Stimulated activated CD8-positive, alpha-beta memory T cell treated with anti-CD3 and anti-CD28 coated beads, Interleukin-2, amount 100 ng/mL, for 1 hour (primary cell): ENCODE measurements around the gene DOCK7.
"Not testable (repeated sequence)": the region's sequence is repeated elsewhere in the genome, so short reads cannot be mapped to it uniquely, and the experiment has no call there.

ENCODE experiments used
- DNase-seq, 2 donors: peaks; one replicate each; pipeline ENCODE4 v3.0.0-alpha.2; 2020; ENCODE audit warnings: low read depth in 2 of 2

DOCK7 gene, protein sequence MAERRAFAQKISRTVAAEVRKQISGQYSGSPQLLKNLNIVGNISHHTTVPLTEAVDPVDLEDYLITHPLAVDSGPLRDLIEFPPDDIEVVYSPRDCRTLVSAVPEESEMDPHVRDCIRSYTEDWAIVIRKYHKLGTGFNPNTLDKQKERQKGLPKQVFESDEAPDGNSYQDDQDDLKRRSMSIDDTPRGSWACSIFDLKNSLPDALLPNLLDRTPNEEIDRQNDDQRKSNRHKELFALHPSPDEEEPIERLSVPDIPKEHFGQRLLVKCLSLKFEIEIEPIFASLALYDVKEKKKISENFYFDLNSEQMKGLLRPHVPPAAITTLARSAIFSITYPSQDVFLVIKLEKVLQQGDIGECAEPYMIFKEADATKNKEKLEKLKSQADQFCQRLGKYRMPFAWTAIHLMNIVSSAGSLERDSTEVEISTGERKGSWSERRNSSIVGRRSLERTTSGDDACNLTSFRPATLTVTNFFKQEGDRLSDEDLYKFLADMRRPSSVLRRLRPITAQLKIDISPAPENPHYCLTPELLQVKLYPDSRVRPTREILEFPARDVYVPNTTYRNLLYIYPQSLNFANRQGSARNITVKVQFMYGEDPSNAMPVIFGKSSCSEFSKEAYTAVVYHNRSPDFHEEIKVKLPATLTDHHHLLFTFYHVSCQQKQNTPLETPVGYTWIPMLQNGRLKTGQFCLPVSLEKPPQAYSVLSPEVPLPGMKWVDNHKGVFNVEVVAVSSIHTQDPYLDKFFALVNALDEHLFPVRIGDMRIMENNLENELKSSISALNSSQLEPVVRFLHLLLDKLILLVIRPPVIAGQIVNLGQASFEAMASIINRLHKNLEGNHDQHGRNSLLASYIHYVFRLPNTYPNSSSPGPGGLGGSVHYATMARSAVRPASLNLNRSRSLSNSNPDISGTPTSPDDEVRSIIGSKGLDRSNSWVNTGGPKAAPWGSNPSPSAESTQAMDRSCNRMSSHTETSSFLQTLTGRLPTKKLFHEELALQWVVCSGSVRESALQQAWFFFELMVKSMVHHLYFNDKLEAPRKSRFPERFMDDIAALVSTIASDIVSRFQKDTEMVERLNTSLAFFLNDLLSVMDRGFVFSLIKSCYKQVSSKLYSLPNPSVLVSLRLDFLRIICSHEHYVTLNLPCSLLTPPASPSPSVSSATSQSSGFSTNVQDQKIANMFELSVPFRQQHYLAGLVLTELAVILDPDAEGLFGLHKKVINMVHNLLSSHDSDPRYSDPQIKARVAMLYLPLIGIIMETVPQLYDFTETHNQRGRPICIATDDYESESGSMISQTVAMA (N-terminal part only)

DNA sequence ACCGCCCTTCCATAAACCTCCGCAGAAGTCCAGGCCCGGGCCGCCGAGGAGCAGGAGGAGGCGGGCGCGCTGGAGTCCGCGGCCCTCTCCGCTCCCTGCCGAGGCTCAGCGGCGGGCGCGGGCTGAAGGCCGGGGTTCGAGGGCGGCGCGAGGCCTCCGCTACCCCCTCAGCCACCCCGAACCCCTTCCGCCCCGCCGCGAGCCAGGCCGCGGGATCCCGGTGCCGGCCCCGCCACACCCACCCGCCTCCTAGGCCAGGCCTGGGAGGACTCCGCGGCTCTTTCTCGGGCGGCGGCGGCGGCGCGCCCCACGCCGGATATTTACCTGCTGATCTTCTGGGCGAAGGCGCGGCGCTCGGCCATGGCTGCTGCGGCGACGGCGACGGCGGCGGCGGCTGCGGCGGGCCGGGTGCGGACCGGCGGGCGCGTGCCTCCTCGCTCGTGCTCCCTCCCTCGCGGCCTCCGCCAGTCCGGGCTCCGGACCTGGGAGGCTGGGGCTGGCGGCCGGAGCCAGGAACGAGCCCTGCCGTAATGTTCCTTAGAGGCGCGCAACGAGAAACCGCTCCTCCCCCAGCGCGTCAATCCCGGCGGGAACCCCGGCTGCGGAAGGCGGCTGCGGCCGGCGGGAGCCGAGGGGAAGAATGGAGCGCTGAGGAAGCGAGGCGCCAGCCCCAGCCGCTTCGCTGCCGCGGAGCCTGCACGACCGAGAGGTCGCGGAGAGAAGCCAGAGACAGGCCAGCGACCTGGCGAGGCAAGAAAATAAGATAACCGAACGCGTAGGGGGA, at the start of gene DOCK7:
Gene DOCK7, minus strand, starts transcription at position 484 of the 784 bp plus-strand sequence. Its CDS starts 122 bp downstream, at position 362.
- peak in 1 of 2 donors; percentile 18 for DNase-seq

DNA sequence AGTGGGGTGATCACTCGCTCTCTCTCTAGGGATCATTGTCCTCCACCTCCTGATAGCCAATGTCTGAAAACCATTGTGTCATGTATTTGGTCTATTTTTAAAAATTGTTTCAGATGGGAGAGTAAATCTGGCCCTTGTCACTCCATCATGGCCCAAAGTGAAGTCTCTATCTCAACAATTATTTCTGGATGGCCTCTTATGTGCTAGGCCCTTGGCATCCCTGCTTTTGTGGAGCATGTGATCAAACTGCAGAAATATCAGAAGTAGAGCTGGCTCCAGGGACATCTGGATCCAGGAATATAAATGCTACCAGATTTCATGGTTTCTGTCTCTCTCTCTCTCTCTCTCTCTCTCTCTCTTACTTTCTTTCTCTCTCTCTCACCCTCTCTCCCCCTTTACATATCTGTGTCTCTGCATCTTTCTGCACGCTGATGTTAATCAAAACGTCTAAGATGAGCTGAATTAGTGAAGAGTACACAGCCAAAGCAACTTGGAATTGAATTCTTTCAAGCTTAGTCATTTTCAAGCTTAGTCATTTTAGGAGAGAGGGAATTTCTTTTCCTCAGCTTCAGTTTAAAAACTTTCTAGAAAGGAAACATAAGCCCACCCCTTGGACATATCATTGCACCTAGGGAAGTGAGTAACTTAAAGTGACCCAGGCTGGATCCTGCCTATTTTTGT, 47.4 kb upstream of the DOCK7 start:
- no peak for DNase-seq

DNA sequence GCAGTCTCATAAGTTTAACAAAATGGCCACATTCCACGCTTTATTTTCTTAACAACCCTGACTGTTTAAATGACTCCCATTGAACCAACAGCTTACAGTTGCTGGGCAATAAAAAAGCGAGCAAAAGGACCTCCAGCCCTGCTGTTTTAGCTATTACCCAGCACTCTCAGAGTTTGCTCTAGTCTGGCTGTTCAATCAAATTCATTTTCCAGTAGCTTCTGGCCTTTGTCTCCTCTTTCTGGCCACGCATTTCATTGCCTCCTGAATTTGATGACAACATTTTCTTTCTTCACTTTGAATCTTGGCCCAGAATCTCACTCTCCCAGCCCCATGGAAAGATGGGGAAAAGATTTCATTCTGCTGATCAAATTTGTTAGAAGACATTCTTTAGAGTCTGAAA, 44.1 kb upstream of the DOCK7 start:
- no peak for DNase-seq

DNA sequence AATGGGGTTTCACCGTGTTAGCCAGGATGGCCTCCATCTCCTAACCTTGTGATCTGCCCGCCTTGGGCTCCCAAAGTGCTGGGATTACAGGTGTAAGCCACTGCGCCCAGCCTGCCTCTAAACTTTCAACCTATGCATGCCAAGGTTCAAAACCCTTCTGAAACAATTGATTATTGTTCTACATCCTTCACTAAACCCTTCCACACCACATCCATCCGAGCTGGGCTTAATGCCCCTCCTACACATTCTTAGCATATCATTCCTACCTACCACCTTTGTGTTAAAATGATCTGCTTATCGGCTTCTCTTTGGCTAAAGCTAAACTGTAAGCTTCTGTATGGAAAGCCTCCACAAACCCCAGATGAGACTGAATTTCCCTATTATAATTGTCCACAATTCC, 40.8 kb upstream of the DOCK7 start:
- DNase-seq = no peak

DNA sequence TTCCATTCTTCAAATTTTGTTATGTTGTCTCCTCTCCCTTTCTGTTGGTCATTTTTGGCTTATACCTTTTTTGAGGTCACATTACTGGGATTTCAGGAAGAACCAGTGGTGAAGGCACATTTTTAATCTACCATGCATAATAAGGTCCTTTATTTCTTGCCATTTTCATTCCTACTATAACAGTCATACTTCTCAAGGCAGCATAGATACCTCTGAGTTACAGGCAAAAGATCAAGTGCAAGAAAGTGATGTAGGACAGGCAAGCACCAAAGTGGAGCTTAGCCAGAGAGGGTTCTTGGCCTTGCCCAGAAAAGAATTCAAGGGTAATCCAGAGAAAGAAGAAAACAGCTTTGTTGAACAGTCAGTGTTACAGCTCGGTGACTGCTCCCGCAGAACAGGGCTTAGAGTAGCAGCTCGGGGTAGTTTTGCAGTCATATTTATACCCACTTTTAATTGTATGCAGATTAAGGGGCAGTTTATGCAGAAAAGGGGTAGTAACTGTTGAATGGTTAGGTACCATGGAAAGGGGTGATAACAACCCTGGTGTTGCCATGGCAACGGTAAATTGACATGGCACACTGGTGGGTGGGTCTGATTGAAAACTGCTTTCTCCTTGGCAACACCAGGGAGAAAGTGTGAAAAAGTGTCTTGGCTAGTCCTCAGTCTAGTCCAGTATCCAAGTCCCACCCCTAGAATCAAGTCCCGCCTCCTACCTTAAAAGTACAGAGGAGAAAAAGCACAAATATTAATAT, 39.6 kb upstream of the DOCK7 start:
- DNase-seq = no peak

DNA sequence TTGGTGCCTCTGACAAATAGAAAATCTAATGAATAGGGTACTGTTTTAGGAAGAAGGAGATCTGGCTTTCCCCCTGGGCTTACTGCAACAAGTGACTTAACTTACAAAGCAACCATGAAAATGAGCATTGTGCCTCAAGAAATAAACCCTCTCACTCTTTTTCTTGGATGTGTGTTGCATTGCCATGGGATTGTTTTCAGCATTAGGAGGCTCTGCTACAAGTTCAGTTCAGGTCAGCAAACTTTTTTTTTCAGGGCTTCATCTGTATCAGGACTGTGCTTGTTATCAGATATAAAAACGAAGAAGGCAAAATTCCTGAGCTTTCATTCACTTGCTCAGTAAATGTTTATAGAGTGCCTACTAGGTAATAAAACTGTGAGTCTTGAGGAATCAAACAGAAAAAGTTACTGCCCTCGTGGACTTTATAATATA, 37.8 kb upstream of the DOCK7 start:
- no peak for DNase-seq

DNA sequence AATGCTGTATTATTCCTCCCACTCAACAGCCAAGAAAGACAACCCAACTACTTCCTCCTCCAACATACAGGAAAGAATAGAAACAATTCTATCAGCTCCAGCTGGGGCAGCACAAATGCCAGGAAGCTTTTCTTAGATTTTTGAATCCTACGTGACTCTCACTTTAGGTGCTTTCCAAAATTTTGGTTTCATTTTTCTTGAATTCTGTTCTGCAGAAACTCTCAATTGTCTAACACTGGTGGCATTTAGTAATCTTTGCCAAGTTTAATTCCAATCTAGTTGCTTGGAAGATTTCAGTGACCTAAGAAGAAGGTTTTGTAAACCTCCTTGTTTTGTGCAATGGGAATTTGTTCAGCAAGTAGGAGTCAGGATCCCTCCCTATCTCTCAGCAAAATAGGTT, 37.1 kb upstream of the DOCK7 start:
- no peak for DNase-seq

DNA sequence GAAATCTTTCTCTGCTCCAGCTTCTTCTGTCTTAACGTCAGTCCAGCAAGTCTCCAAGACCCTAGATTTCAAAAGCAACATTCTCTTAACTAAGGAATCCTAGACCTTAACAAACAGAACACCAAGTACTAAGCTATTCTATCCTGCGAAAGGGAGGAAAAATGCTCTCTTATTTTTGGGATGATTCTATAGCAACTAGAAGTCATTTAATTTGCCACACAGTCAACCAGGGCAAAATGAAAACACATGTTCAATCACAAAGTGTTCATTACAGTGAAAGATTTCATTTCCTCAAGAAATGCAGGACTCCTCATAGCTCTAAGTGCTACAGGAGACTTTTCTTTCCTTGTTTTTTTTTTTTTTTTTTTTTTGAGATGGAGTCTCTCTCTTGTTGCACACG, 36.2 kb upstream of the DOCK7 start:
- no peak for DNase-seq

DNA sequence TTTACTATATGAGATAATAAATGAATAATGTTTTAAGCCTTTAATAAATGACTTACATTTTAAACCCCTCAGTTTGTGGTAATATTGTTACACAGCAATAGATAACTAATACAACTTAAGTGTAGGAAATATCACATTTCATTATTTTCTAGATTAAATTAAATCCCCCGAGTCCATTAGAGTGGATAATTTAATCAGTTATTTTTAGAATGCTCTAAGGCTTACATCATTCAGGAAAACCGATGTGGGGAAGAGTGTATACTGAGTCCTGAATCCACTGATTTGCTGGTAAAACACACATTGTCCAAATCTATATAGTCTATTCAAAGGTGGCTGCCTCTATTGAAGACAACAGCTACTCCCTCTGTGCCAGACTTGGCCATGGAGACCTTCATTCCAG, 35.7 kb upstream of the DOCK7 start:
- no peak for DNase-seq

DNA sequence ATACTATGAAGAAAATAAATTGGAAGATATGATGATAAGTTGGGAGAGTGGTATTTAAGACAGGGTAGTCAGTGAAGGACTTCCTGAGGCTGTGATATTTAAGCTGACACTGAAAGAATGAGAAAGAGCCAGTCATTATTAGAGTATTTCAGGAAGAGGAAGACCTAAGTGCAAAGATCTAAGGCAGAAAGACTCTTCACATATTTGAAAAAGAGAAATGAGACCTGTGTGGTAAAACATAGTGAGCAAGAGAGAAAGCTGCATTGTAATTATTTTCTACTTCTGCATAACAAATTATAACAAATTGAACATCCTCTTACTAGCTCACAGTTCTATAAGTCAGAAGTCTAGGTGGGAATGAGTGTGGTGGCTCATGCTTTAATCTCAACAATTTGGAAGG, 34.6 kb upstream of the DOCK7 start:
- no peak for DNase-seq

DNA sequence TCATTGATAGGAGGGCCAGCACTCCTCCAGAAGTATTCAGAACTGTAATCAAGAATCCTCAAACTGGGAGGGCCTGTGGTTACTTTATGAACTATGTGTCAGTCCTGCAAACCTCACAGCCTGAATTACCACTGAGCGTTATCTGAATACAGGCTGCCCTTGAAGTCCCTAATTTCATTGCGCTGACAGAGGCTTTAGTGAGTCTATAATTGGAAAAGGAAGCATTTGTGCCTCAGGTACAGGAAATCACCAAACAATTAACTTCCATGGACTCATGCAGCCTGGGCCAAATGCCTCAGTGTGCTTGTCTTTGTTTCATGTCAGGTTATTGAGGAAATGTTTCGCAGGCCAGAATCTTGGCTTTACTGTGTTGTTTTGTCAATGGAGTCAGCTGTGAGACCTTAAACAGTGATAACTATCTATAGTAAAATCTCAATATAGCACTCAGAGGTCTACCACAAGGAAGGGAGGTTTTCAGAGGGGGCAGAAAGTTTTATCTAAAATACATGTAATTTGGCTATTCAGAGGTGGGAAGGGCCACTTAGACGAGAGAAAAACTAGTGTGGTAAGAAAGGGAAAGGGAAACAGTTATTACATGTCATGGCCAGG, 32.9 kb upstream of the DOCK7 start:
- DNase-seq = no peak

DNA sequence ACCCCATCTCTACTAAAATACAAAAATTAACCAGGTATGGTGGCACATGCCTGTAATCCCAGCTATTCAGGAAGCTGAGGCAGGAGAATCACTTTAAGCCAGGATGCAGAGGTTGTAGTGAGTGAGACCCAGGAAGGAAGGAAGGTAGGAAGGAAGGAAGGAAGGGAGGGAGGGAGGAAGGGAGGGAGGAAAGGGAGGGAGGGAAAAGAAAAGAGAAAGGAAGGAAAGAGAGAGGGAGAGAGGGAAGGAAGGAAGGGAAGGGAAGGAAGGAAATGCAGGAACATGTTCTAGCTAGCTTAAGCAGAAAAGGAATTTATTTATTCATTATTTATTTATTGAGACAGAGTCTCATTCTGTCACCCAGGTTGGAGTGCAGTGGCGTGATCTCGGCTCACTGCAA, 30.2 kb upstream of the DOCK7 start:
- DNase-seq = not testable (repeated sequence)

DNA sequence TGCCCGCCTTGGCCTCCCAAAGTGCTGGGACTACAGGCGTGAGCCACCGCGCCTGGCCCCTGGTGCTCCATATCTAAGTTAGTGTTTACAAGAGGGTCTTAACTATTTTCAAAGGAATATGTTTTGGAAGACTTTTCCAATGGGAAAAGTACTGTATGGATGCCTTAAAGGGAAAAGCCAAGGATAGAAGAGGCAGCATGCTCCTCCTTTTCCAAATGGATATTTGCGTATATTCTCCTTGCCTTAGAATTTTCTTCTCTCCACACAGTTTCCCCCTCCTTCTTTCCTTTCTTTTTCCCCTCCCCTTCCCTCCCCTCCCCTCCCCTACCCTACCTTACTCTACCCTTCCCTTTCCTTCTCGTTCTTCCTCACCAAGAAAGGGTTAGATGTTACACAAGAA, 29.3 kb upstream of the DOCK7 start:
- DNase-seq = no peak

DNA sequence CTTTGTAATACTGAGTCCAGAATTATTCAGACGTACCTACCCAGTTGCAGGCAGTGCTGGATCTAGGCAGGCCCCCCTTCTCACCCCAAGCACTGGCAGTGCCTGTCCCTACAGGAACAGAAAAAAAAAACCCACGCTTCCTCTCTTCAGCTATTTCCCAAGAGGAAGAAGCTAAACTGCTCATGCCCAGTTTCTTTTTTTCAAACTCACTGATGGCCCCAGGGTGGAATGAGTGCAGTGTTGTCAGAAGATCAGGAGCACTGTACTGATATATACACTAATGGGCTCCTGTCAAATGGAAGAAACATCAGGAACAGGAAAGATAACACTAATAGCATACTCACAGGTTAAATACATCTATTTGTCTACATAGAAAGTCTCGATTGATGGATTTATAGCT, 28.2 kb upstream of the DOCK7 start:
- no peak for DNase-seq

DNA sequence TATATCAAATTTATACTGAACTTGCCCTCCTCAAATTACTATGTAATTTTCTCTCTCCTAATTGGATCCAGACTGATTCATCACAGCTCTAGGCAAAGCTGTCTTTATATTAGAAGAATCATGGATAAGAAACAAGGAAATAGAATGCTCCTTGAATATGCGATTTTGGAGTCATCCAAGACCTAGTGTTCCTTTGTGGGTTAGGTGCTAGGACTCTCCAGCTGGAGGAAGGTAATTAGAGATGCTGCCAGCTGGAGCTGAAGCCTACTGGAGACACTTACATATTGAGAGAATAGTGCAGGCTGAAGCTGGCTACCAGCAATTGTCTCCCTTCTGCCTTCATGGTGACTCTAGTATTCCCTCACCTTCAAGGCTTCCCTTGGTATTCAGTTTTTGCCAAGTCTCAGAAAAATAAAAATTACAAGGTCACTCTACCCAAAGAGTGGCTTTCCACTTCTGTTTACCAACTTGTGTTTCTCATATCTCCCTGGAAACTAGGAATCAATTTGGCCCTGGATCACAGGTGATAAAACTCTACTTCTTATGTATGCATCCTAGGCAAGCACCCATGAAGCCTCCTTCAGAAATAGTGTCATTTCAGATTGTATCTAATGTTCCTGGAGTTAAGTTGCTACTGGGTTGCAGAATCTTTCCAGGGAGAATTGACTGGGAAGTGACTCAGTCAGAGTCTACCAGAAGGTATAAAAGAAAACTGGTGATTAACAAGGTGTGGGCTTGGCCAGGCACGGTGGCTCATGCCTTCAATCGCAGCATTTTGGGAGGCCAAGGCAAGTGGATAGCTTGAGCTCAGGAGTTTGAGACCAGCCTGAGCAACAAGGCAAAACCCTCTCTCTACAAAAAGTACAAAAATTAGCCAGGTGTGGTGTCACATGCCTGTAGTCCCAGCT, 24.4 kb upstream of the DOCK7 start:
- no peak for DNase-seq

DNA sequence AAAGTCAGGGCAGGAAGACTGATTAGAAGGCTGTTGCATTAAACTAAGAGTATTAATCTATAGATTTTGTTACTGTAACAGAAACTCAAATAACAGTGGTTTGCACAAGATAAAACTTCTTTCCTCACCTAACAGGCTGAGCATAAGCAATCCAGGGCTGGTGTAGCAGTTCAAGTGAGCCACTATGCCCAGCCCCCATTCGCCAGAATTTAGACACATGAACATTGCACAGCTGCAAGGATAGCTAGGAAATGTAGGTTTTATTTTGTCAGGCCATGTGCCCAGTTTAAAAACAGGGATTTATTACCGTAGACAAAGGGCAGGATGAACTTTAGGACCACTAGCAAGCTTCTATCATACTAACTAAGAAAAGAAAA, 19.5 kb upstream of the DOCK7 start:
- DNase-seq = no peak

DNA sequence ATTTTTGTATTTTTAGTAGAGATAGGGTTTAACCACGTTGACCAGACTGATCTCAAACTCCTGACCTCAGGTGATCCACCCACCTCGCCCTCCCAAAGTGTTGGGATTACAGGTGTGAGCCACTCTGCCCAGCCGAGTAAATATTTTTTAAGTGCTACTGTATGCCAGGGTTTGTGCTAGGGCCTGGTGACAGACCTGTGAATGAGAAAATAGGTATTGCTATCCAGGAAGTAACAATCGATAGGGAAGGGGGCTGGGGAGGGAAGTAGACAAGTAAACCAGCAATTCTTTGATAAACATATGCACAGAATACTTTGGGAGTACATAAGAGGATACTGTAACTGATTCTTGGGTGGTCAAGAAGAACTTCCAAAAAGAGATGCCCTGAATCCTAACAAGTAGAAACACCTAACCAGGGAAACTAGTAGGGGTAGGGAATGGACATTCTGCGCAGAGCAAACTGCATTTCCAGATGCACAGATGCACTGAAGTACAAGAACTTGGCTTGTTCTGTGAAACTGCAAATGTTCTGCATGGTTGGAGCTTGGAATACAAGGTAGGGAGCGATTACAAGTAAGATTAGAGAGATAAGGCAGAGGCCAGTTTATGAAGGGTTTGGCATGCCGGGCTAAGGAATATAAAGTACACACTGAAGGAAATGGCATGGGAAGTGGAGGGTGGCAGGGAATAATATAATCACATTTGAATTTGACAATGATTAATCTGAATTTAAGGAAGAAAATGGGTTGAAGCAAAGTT, 19.0 kb upstream of the DOCK7 start:
- no peak for DNase-seq

DNA sequence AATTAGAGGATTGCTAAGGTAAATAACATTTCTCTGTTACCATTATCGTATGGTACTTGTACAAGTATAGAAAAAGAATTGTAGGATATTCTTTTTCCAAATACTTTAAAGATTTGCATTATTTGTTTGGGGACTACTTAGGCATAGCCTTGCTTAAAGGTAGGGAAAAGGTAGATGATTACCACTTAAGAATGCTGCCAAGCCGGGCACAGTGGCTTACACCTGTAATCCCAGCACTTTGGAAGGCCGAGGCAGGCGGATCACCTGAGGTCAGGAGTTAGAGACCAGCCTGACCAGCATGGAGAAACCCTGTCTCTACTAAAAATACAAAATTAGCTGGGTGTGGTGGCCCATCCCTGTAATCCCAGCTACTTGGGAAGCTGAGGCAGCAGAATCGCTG, 10.0 kb upstream of the DOCK7 start:
- DNase-seq = not testable (repeated sequence)
